H1 (cell line): ENCODE measurements around the gene MYBPC2. TPM values are rescaled to one million over a fixed set of nuclear protein-coding genes. Genes with fewer than 3 reads are reported as not detected.

ENCODE experiments used
- CTCF ChIA-PET: fragments of 300-600 bp; sonication (Branson Sonifier 250); formaldehyde crosslinking; loops from one replicate; lab custom pipeline; 2021; ENCODE audit not compliant: partially characterized antibody; lab: Charles Lee
- POLR2A ChIA-PET: fragments of 300-600 bp; sonication (Branson Sonifier 250); formaldehyde crosslinking; loops from one replicate; lab custom pipeline; 2021; ENCODE audit warnings: inconsistent platforms; ENCODE audit not compliant: partially characterized antibody; lab: Charles Lee
- DNase-seq, 2 experiments: peaks; one replicate each; pipeline versions ENCODE4 v3.0.0 to v3.0.0-alpha.2; 2010 to 2022; ENCODE audit warnings: low spot score in 2 of 2, low read depth in 1 of 2, mixed read lengths in 1 of 2
- FAIRE-seq: peaks from 2 replicates; lab custom pipeline; 2011; peaks lifted over from hg19 to GRCh38; lab: Jason Lieb, UNC
- H2AFZ ChIP-seq: 2 replicates; pipeline ENCODE4 v1.8.1; 2012; ENCODE audit warnings: low read length, inconsistent platforms
- H2AK5ac ChIP-seq: 2 replicates; pipeline ENCODE4 v1.6.1; 2013; ENCODE audit warnings: low read depth, low read length
- H2BK120ac ChIP-seq: replicated peaks from 2 replicates; pipeline ENCODE3; 2013; ENCODE audit warnings: low read depth, low read length, inconsistent platforms
- H2BK12ac ChIP-seq: 2 replicates; pipeline ENCODE4 v1.6.1; 2013; ENCODE audit warnings: low read depth, low read length
- H2BK15ac ChIP-seq: 2 replicates; pipeline ENCODE4 v1.6.1; 2013; ENCODE audit warnings: low read length
- H2BK20ac ChIP-seq: 2 replicates; pipeline ENCODE4 v1.6.1; 2013; ENCODE audit warnings: low read length
- H2BK5ac ChIP-seq: 2 replicates; pipeline ENCODE4 v1.6.1; 2013; ENCODE audit warnings: low read depth, low read length
- H3K14ac ChIP-seq: 2 replicates; pipeline ENCODE4 v1.6.1; 2013; ENCODE audit warnings: inconsistent platforms; ENCODE audit not compliant: insufficient read length
- H3K18ac ChIP-seq: 2 replicates; pipeline ENCODE4 v1.6.1; 2013; ENCODE audit warnings: low read length; ENCODE audit errors: extremely low read depth
- H3K23ac ChIP-seq: 2 replicates; pipeline ENCODE4 v1.6.1; 2013; ENCODE audit warnings: inconsistent platforms; ENCODE audit not compliant: insufficient read length
- H3K23me2 ChIP-seq: 2 replicates; pipeline ENCODE4 v1.6.1; 2013; ENCODE audit warnings: low read depth, low read length
- H3K27ac ChIP-seq: 2 replicates; pipeline ENCODE4 v1.6.1; 2011; ENCODE audit warnings: low read depth, low read length, inconsistent platforms
- H3K27me3 ChIP-seq, 4 experiments: replicated peaks in 1 of 4; 1 replicate in 1 of 4; 2 replicates in 3 of 4; pipeline versions ENCODE4 v1.6.1 to v1.8.1; 2011 to 2013; ENCODE audit warnings: low read length in 3 of 4, mild to moderate bottlenecking in 3 of 4, inconsistent platforms in 2 of 4, mixed read lengths in 2 of 4, moderate library complexity in 1 of 4; ENCODE audit not compliant: control insufficient read depth in 3 of 4, insufficient read depth in 3 of 4; ENCODE audit errors: extremely low read depth in 1 of 4
- H3K36me3 ChIP-seq, 4 experiments: 2 replicates each; pipeline versions ENCODE4 v1.6.1 to v1.8.1; 2011 to 2013; ENCODE audit warnings: mild to moderate bottlenecking in 4 of 4, low read length in 3 of 4, moderate library complexity in 2 of 4, control low read depth in 1 of 4, inconsistent platforms in 1 of 4; ENCODE audit not compliant: insufficient read depth in 4 of 4, control insufficient read depth in 2 of 4
- H3K4ac ChIP-seq: replicated peaks from 2 replicates; pipeline ENCODE3; 2013; ENCODE audit warnings: low read length, low read depth, mixed read lengths, inconsistent platforms; ENCODE audit not compliant: insufficient read length
- H3K4me1 ChIP-seq, 4 experiments: replicated peaks in 1 of 4; 1 replicate in 1 of 4; 2 replicates in 3 of 4; pipeline versions ENCODE4 v1.6.1 to v1.8.1; 2011 to 2013; ENCODE audit warnings: low read length in 3 of 4, inconsistent platforms in 2 of 4, mixed read lengths in 1 of 4; ENCODE audit not compliant: insufficient read depth in 4 of 4, control insufficient read depth in 3 of 4
- H3K4me2 ChIP-seq, 2 experiments: 2 replicates each; pipeline versions ENCODE4 v1.6.1 to v1.8.1; 2011 to 2013; ENCODE audit warnings: low read depth in 2 of 2, low read length in 2 of 2, control low read depth in 1 of 2, inconsistent platforms in 1 of 2, mild to moderate bottlenecking in 1 of 2; ENCODE audit not compliant: insufficient read depth in 1 of 2
- H3K4me3 ChIP-seq, 4 experiments: fragments of 200-600, 300-600 bp in 1 of 4; sonication (generic), shearing (Covaris generic), sonication (Bioruptor Twin) in 1 of 4; 2 replicates each; pipeline versions ENCODE4 v1.5.1 to v1.8.1; 2011 to 2016; ENCODE audit warnings: low read length in 4 of 4, low read depth in 3 of 4, control low read depth in 2 of 4, inconsistent platforms in 2 of 4, mild to moderate bottlenecking in 2 of 4, mixed read lengths in 1 of 4, moderate library complexity in 1 of 4; ENCODE audit not compliant: insufficient read depth in 2 of 4; ENCODE audit errors: extremely low read depth in 1 of 4
- H3K56ac ChIP-seq: replicated peaks from 2 replicates; pipeline ENCODE3; 2013; ENCODE audit warnings: low read depth, mild to moderate bottlenecking, mixed read lengths, low read length, inconsistent platforms; ENCODE audit not compliant: insufficient read length
- H3K79me1 ChIP-seq: 2 replicates; pipeline ENCODE4 v1.6.1; 2013; ENCODE audit warnings: low read depth, low read length, control low read depth
- H3K79me2 ChIP-seq, 2 experiments: 2 replicates each; pipeline versions ENCODE4 v1.6.1 to v1.8.1; 2012 to 2013; ENCODE audit warnings: low read length in 2 of 2, mild to moderate bottlenecking in 2 of 2, inconsistent platforms in 1 of 2; ENCODE audit not compliant: insufficient read depth in 2 of 2, control insufficient read depth in 1 of 2
- H3K9ac ChIP-seq, 4 experiments: replicated peaks in 1 of 4; 1 replicate in 1 of 4; 2 replicates in 3 of 4; pipeline versions ENCODE4 v1.6.1 to v1.8.1; 2011 to 2013; ENCODE audit warnings: low read depth in 3 of 4, low read length in 3 of 4, control low read depth in 2 of 4, mild to moderate bottlenecking in 2 of 4, moderate library complexity in 2 of 4, inconsistent platforms in 1 of 4; ENCODE audit errors: extremely low read depth in 1 of 4
- H3K9me3 ChIP-seq, 2 experiments: 2 replicates each; pipeline versions ENCODE4 v1.6.1 to v1.8.1; 2012 to 2013; ENCODE audit warnings: mild to moderate bottlenecking in 2 of 2, moderate library complexity in 2 of 2, control low read depth in 1 of 2, inconsistent platforms in 1 of 2, low read depth in 1 of 2, low read length in 1 of 2, mixed read lengths in 1 of 2; ENCODE audit not compliant: insufficient read depth in 2 of 2
- H4K20me1 ChIP-seq, 2 experiments: replicated peaks in 1 of 2; 2 replicates each; pipeline versions ENCODE3 to v1.8.1; 2011 to 2013; ENCODE audit warnings: inconsistent platforms in 2 of 2, low read length in 2 of 2, mild to moderate bottlenecking in 1 of 2; ENCODE audit not compliant: insufficient read depth in 2 of 2, control insufficient read depth in 1 of 2
- H4K5ac ChIP-seq: 2 replicates; pipeline ENCODE4 v1.6.1; 2013; ENCODE audit warnings: low read length, low read depth, mixed read lengths, inconsistent platforms; ENCODE audit not compliant: insufficient read length
- H4K8ac ChIP-seq: 2 replicates; pipeline ENCODE4 v1.8.0; 2013; ENCODE audit warnings: mild to moderate bottlenecking, moderate library complexity, low read length, inconsistent platforms; ENCODE audit not compliant: insufficient read depth; ENCODE audit errors: extremely low read depth
- H4K91ac ChIP-seq: replicated peaks from 2 replicates; pipeline ENCODE3; 2013; ENCODE audit warnings: low read length, mixed read lengths, inconsistent platforms; ENCODE audit not compliant: insufficient read length
- EZH2 ChIP-seq: fragments of 200-600 bp; sonication (generic); IDR thresholded peaks from 2 replicates; pipeline ENCODE4 v1.7.1; 2012; ENCODE audit warnings: low read depth, mild to moderate bottlenecking, moderate library complexity, low read length, inconsistent platforms; ENCODE audit not compliant: severe bottlenecking
- PHF8 ChIP-seq: fragments of 200-600 bp; sonication (generic); conservative IDR thresholded peaks from 2 replicates; pipeline ENCODE4 v1.7.1; 2012; ENCODE audit warnings: low read depth, mild to moderate bottlenecking, inconsistent platforms, low read length, moderate library complexity
- TEAD4 ChIP-seq: IDR thresholded peaks from 2 replicates; pipeline ENCODE4 v1.6.1; 2012; ENCODE audit warnings: low read depth, low read length, inconsistent platforms, mixed read lengths
- WGBS, 2 experiments: shearing (Covaris generic) in 1 of 2; methylation state at CpG; one replicate each; pipeline versions ENCODE4 v1.1.6 to v1.1.7; 2013 to 2015; ENCODE audit warnings: low lambda C conversion rate in 2 of 2, mixed read lengths in 2 of 2, inconsistent platforms in 1 of 2, low coverage in 1 of 2, missing lambda C conversion rate in 1 of 2; ENCODE audit not compliant: insufficient replicate concordance in 2 of 2, insufficient coverage in 1 of 2, insufficient read length in 1 of 2; ENCODE audit errors: extremely low coverage in 1 of 2, missing lambda C conversion rate in 1 of 2; 5-methylcytosine and 5-hydroxymethylcytosine counted together
- polyA plus RNA-seq, 7 experiments: library from polyadenylated mRNA; depleted of rRNA in 3 of 7; stranded (reverse) in 5 of 7; unstranded in 2 of 7; fragments of >200 nt in 5 of 7; fragments of 200-250 nt in 2 of 7; gene quantifications; 1 replicate in 5 of 7; 2 replicates in 1 of 7; 4 replicates in 1 of 7; pipeline versions ENCODE4 v1.2.1 to v1.2.3, GENCODE V29; 2011 to 2013; ENCODE audit warnings: missing spikeins in 2 of 7, mixed read lengths in 2 of 7
- total RNA-seq: library from RNA; stranded (reverse); fragmentation: NEBNext Ultra II Directional; extraction: Animal tissue kit (Norgen Biotek cat#: 25700); gene quantifications from 2 replicates; pipeline ENCODE4 v1.2.1, GENCODE V29; 2021

The MYBPC2 gene
- total and polyA plus RNA-seq, 2 of the 8 experiments (the other 6 are each of a cell fraction or from before 2014, with no cell fraction given): 1.8 to 3.1 TPM

DNA sequence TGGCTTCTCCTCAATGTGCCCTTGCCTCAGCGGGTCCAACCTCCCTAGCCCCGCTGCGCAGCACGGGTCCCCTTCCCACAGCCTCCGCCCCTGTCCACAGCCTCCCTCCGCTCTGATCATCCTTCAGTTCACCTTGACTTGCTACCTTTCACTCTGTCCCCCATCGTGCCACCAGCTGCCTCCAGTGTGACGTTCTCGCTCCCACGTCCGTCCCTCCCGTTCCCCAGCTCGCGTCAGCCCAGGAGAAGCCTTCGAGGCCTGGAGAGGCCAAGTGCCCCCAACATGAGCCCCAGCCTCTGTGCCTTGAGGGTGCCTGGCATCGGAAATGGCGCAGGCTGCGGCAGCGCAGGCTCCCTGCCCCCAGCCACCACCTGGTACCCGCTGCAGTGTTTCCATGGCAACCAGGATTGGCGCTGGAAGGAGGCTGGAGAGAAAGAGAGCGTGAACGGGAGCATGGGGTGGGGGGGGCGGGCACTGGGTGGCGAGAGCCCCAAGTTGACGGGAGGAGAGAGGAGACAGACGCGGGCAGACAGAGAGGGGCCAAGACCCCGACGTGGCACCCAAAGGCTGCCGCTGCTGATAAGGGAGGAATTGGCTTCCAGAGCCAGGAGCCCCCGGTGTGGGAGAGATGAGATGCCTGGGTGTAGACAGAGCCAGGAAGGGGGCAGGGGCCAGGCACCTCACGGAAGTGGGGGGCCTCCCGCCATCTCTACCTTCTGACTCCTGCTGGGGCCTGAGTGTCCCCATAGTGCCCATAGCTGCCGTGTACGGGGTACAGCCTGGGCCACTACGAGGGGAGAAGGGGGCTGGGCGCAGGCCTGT is 81.9 kb downstream of the MYBPC2 start:
- POLR2A ChIA-PET: interaction anchor here (1.2 to 1.9 kb wide), 2 partner anchors 14 to 17 kb away, joined by 4 read pairs; no protein-coding TSS in a partner anchor
- no peak overlapping the region for H3K4me3 ChIP-seq
- H3K23ac ChIP-seq: no peak overlapping the region
- no peak overlapping the region for H4K5ac ChIP-seq
- no peak overlapping the region for H3K4ac ChIP-seq
- H3K9me3 ChIP-seq: no peaks in the 10 kb centered on the region; a peak in 1 of 4 replicates
- H3K18ac ChIP-seq: no peak overlapping the region
- H3K27me3 ChIP-seq: peaks cover 0 to 10% (median 4%) of the 10 kb centered on the region in 4 experiments; a peak in 6 of 7 replicates
- no peak overlapping the region for H4K8ac ChIP-seq
- TF ChIP-seq PHF8: no peak
- TF ChIP-seq EZH2: no peak
- no peak for TF ChIP-seq TEAD4
- H2BK5ac ChIP-seq: no peak overlapping the region
- DNase-seq (no peak), FAIRE-seq (no peak)
- H3K79me2 ChIP-seq: no peaks in the 10 kb centered on the region
- CTCF ChIA-PET: interaction anchor here (1.0 to 19.3 kb wide), 2 partner anchors 23 to 162 kb away, joined by 3 to 206 read pairs; no protein-coding TSS in a partner anchor
- H4K20me1 ChIP-seq: peaks cover 1 to 9% of the 10 kb centered on the region in 2 experiments
- no peak overlapping the region for H4K91ac ChIP-seq
- no peak overlapping the region for H3K9ac ChIP-seq
- H3K4me1 ChIP-seq: peaks cover 0 to 6% (median 4%) of the 10 kb centered on the region in 4 experiments; a peak in 4 of 7 replicates
- H3K79me1 ChIP-seq: no peaks in the 10 kb centered on the region
- H2BK120ac ChIP-seq: no peak overlapping the region
- no peak overlapping the region for H2BK20ac ChIP-seq
- H3K23me2 ChIP-seq: no peaks in the 10 kb centered on the region; the same call in 1 of the 2 replicates
- H3K4me2 ChIP-seq: no peak overlapping the region
- H3K14ac ChIP-seq: no peak overlapping the region
- H3K27ac ChIP-seq: no peak overlapping the region
- no peak overlapping the region for H2AFZ ChIP-seq
- no peak overlapping the region for H2BK15ac ChIP-seq
- 82% methylated on average over 29 of the region's 38 CpGs; no CpG with 5 or more reads in 1 of the 2 experiments for WGBS, 2 experiments
- H2BK12ac ChIP-seq: no peak overlapping the region
- peaks cover 0 to 19% (median 0%) of the 10 kb centered on the region in 4 experiments; a peak in 2 of 8 replicates for H3K36me3 ChIP-seq
- no peak overlapping the region for H3K56ac ChIP-seq
- H2AK5ac ChIP-seq: no peak overlapping the region
